Mesothelial cell of epicardium (in vitro differentiated cells): ENCODE data around the gene PNRC1. TPM values are rescaled to one million over a fixed set of nuclear protein-coding genes. Genes with fewer than 3 reads are reported as not detected.
A peak's percentile ranks its signal among the peaks of the same experiment; 100 is the strongest.
"Not testable (repeated sequence)": the region's sequence is repeated elsewhere in the genome, so short reads cannot be mapped to it uniquely, and the experiment has no call there.

ENCODE experiments used
- DNase-seq, 2 experiments: peaks; one replicate each; pipeline ENCODE4 v3.0.0; 2021; ENCODE audit warnings: low spot score in 2 of 2; ENCODE audit not compliant: unreplicated experiment in 2 of 2
- H3K27ac Mint-ChIP-seq: 2 replicates; pipeline ENCODE4 v1.8.0; 2021; ENCODE audit warnings: mixed read lengths
- H3K27me3 Mint-ChIP-seq: 2 replicates; pipeline ENCODE4 v1.8.0; 2021; ENCODE audit warnings: low read depth, mixed read lengths
- H3K36me3 Mint-ChIP-seq: 2 replicates; pipeline ENCODE4 v1.8.0; 2021; ENCODE audit warnings: mixed read lengths
- H3K4me1 Mint-ChIP-seq: 2 replicates; pipeline ENCODE4 v1.8.0; 2021; ENCODE audit warnings: mixed read lengths
- H3K4me3 Mint-ChIP-seq: 2 replicates; pipeline ENCODE4 v1.8.0; 2021; ENCODE audit warnings: mild to moderate bottlenecking, moderate library complexity, mixed read lengths
- H3K9me3 Mint-ChIP-seq: 2 replicates; pipeline ENCODE4 v1.8.0; 2021; ENCODE audit warnings: mixed read lengths
- total RNA-seq: library from RNA; stranded (reverse); gene quantifications from 3 replicates; pipeline ENCODE4 v1.2.1, GENCODE V29; 2021
- TF ChIP-seq, protein P1 (sequence below): fragments of 200-600 bp; sonication (generic); IDR thresholded peaks from one replicate; pipeline ENCODE4 v1.5.0; 2021; ENCODE audit warnings: antibody characterized with exemption; ENCODE audit not compliant: unreplicated experiment

Gene PNRC1
- total RNA-seq, 1 donor from 2014 or later = 190 TPM

DNA sequence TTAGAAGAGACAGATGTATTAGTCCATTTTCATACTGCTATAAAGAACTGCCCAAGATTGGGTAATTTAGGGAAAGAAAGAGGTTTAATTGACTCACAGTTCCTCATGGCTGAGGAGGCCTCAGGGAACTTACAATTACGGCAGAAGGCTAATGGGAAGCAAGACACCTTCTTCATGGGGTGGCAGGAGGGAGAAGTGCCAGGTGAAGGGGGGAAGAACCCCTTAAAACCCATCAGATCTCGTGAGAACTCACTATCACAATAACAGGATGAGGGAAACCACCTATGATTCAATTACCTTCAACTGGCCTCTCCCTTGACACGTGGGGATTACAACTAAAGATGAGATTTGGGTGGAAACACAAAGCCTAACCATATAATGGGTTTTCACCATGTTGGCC lies 28.9 kb upstream of the PNRC1 start:
- Mint-ChIP-seq H3K27ac (no peak overlapping the region), H3K36me3 (no peaks in the 10 kb centered on the region), H3K4me1 (peaks cover 14% of the 10 kb centered on the region), H3K9me3 (peaks cover 4% of the 10 kb centered on the region), H3K27me3 (no peaks in the 10 kb centered on the region), H3K4me3 (no peak overlapping the region)
- no peak for DNase-seq
- TF ChIP-seq, protein P1, sequence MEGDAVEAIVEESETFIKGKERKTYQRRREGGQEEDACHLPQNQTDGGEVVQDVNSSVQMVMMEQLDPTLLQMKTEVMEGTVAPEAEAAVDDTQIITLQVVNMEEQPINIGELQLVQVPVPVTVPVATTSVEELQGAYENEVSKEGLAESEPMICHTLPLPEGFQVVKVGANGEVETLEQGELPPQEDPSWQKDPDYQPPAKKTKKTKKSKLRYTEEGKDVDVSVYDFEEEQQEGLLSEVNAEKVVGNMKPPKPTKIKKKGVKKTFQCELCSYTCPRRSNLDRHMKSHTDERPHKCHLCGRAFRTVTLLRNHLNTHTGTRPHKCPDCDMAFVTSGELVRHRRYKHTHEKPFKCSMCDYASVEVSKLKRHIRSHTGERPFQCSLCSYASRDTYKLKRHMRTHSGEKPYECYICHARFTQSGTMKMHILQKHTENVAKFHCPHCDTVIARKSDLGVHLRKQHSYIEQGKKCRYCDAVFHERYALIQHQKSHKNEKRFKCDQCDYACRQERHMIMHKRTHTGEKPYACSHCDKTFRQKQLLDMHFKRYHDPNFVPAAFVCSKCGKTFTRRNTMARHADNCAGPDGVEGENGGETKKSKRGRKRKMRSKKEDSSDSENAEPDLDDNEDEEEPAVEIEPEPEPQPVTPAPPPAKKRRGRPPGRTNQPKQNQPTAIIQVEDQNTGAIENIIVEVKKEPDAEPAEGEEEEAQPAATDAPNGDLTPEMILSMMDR = no peak

DNA sequence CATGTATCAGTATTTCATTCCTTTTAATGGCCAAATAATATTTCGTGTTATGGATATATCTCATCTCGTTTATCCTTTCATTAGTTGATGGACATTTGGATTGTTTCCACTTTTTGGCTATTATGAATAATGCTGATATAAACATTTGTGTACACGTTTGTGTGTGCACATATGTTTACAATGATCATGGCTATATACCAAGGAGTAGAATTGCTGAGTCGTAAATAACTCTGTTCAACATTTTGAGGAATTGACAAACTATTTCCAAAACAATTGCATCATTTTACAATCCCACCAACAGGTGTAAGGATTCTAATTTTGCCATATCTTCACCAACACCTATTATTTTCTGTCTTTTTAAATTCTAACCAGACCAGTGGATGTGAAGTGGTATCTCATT lies 26.3 kb upstream of the PNRC1 start:
- H3K4me1 Mint-ChIP-seq = peaks cover 8% of the 10 kb centered on the region
- H3K36me3 Mint-ChIP-seq = no peaks in the 10 kb centered on the region
- no peak overlapping the region for H3K27ac Mint-ChIP-seq
- no peak overlapping the region for H3K4me3 Mint-ChIP-seq
- no peaks in the 10 kb centered on the region for H3K27me3 Mint-ChIP-seq
- DNase-seq = no peak
- H3K9me3 Mint-ChIP-seq = peaks cover 4% of the 10 kb centered on the region
- TF ChIP-seq, protein P1 = no peak

DNA sequence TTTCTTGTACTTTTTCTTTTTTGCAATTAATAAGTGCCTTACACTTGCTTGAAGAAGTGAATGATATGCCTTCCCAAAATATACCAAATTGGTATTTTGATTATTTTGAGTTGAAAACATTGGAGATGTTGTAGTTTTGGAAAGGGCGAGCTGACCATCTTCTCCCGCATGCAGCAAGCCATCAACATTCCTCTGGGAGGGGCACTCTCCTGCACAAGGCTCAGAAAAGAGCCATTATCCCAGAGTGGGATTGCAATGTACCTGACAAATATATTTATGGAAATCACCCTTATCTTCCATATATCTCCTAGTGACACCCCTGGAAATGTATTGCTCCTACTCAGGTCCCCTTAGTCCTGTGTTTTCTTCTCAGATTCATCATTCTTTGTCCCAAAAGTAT lies 22.8 kb upstream of the PNRC1 start:
- Mint-ChIP-seq H3K4me1 (peaks cover 8% of the 10 kb centered on the region), H3K27me3 (no peaks in the 10 kb centered on the region), H3K4me3 (no peak overlapping the region), H3K36me3 (no peaks in the 10 kb centered on the region), H3K9me3 (peaks cover 4% of the 10 kb centered on the region), H3K27ac (no peak overlapping the region)
- TF ChIP-seq, protein P1 = no peak
- DNase-seq = no peak

DNA sequence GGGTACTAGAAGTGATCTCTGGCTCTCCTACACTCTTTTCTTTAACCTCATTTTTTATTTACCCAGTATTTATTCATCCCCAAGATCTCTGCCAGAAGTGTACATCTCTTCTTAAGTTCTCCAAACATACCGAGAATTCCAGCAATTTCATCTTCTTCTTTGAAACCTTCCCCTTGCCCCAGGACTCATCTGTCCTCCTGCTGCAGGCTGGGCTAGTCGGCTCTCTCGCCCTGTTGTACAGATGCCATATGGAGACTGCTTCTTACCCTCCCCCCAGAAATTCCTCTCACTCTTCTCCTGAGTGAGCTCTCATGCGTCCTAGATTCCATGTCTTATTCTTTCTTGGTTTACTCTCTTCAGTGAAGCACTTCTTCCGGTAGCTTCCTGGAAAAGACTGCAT lies 21.9 kb upstream of the PNRC1 start:
- Mint-ChIP-seq H3K36me3 (no peaks in the 10 kb centered on the region), H3K4me1 (peaks cover 8% of the 10 kb centered on the region), H3K27me3 (no peaks in the 10 kb centered on the region), H3K9me3 (peaks cover 4% of the 10 kb centered on the region), H3K4me3 (no peak overlapping the region), H3K27ac (peak overlapping the region; percentile 1)
- no peak for DNase-seq
- TF ChIP-seq, protein P1 = no peak

DNA sequence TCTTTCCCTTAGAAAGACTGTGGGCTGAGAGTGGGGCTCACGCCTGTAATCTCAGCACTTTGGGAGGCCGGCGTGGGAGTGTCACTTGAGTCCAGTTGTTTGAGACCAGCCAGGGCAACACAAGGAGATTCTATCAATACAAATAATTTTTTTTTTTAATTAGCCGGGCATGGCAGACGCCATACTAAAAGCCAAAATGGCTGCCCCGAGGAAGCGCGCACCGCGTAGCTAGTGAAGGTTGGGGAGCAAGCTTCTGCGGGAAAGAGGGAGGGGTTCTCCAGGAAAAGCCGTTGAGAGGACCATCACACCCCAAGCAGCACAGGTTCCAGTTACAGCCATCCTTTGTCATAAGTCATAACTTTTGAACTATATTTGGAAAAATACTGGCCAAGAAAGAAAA lies 21.3 kb upstream of the PNRC1 start:
- no peak overlapping the region for H3K27ac Mint-ChIP-seq
- TF ChIP-seq, protein P1 = no peak
- DNase-seq = no peak
- peaks cover 8% of the 10 kb centered on the region for H3K4me1 Mint-ChIP-seq
- peaks cover 2% of the 10 kb centered on the region for H3K9me3 Mint-ChIP-seq
- H3K4me3 Mint-ChIP-seq = no peak overlapping the region
- no peaks in the 10 kb centered on the region for H3K27me3 Mint-ChIP-seq
- H3K36me3 Mint-ChIP-seq = no peaks in the 10 kb centered on the region

DNA sequence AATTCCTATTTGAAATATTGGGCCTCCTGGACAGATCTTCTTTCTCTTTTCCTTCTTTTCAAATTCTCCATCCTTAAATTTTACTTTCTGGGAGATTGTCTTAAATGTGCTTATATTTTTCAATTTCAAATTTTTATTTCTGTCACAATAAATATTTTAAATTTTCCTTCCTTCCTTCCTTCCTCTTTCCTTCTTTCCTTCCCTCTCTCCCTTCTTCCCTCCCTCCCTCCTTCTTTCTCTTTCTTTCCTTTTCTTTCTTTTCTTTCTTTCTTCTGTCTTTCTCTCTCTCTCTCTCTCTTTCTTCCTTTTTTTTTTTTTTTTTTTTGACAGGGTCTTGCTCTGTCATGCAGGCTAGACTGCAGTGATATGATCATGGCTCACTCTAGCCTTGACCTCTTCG lies 16.7 kb upstream of the PNRC1 start:
- no peak for DNase-seq
- Mint-ChIP-seq H3K4me3 (no peak overlapping the region), H3K27ac (no peak overlapping the region), H3K4me1 (peaks cover 17% of the 10 kb centered on the region), H3K36me3 (no peaks in the 10 kb centered on the region), H3K9me3 (no peaks in the 10 kb centered on the region), H3K27me3 (no peaks in the 10 kb centered on the region)
- TF ChIP-seq, protein P1 = no peak

DNA sequence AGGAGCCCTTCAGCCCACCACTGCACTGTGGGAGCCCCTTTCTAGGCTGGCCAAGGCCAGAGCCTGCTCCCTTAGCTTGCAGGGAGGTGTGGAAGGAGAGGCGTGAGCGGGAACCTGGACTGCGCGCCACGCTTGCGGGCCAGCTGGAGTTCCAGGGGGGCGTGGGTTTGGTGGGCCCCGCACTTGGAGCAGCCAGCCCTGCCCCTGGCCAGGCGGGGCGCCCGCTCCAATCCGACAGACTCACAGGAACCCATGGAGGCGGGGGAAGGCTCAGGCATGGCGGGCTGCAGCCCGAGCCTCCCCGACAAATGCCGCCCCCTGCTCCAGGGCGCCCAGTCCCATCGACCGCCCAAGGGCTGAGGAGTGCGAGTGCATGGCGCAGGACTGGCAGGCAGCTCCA lies 15.6 kb upstream of the PNRC1 start:
- not testable (repeated sequence) for H3K36me3 Mint-ChIP-seq, H3K27me3 Mint-ChIP-seq, H3K27ac Mint-ChIP-seq, H3K9me3 Mint-ChIP-seq, DNase-seq, H3K4me3 Mint-ChIP-seq
- peaks cover 15% of the 10 kb centered on the region for H3K4me1 Mint-ChIP-seq

DNA sequence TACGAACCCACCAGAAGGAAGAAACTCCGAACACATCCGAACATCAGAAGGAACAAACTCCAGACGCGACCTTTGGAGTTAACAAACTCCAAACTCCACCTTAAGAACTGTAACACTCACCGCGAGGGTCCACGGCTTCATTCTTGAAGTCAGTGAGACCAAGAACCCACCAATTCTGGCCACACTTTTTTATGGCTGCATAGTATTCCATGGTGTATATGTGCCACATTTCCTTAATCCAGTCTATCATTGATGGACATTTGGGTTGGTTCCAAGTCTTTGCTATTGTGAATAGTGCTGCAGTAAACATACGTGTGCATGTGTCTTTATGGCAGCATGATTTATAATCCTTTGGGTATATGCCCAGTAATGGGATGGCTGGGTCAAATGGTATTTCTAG lies 14.4 kb upstream of the PNRC1 start:
- peaks cover 15% of the 10 kb centered on the region for H3K4me1 Mint-ChIP-seq

More for the DNA sequence above, 14.4 kb upstream of the PNRC1 start:
- not testable (repeated sequence) for DNase-seq, H3K4me3 Mint-ChIP-seq, H3K36me3 Mint-ChIP-seq, H3K27ac Mint-ChIP-seq, H3K27me3 Mint-ChIP-seq, H3K9me3 Mint-ChIP-seq
